MM.1S (cell line): ENCODE measurements around the gene PALM3.

Experiments used
- CTCF ChIP-seq: fragments of 300-600 bp; sonication (generic); IDR thresholded peaks from 2 replicates; pipeline ENCODE4 v1.5.1; 2016; ENCODE audit warnings: antibody characterized with exemption, low read length, mixed read lengths
- EZH2 ChIP-seq: fragments of 300-600 bp; sonication (generic); optimal IDR thresholded peaks from 2 replicates; pipeline ENCODE3; 2017; ENCODE audit warnings: low read depth, mild to moderate bottlenecking, antibody characterized with exemption, low read length, mixed read lengths
- EZH2phosphoT487 ChIP-seq: fragments of 300-600 bp; sonication (generic); IDR thresholded peaks from 2 replicates; pipeline ENCODE4 v1.6.1; 2018; ENCODE audit warnings: antibody characterized with exemption, low read length

- TF ChIP-seq CTCF (no peak), EZH2phosphoT487 (no peak), EZH2 (no peak)
Measured at GRCh38 chr19:14055396-14055795, 6.5 kb downstream of the PALM3 start.
